Endothelial cell of umbilical vein (primary cell): Measurements from ENCODE around the gene UBE2E2.

ENCODE experiments used
- CTCF ChIP-seq, 2 donors: IDR thresholded peaks; 1 replicate in 1 of 2; 2 replicates in 1 of 2; pipeline ENCODE4 v1.5.1; 2011; ENCODE audit warnings: low read length in 2 of 2, mild to moderate bottlenecking in 2 of 2, moderate library complexity in 2 of 2, control low read depth in 1 of 2, inconsistent platforms in 1 of 2, low read depth in 1 of 2; ENCODE audit not compliant: insufficient read depth in 1 of 2; ENCODE audit errors: extremely low read depth in 1 of 2
- EZH2 ChIP-seq: IDR thresholded peaks from 2 replicates; pipeline ENCODE4 v1.6.1; 2012; ENCODE audit warnings: borderline replicate concordance, low read depth, mild to moderate bottlenecking, moderate library complexity, low read length, inconsistent platforms; ENCODE audit not compliant: severe bottlenecking
- FOS ChIP-seq: IDR thresholded peaks from 2 replicates; pipeline ENCODE4 v1.6.1; 2011; ENCODE audit warnings: mild to moderate bottlenecking, low read length, moderate library complexity, borderline replicate concordance; ENCODE audit not compliant: insufficient read depth
- GATA2 ChIP-seq: IDR thresholded peaks from 2 replicates; pipeline ENCODE4 v1.7.0; 2011; ENCODE audit warnings: low read depth, mild to moderate bottlenecking, moderate library complexity, mixed read lengths, low read length; ENCODE audit not compliant: insufficient read length, insufficient read depth
- JUN ChIP-seq: IDR thresholded peaks from 2 replicates; pipeline ENCODE4 v1.6.1; 2011; ENCODE audit warnings: borderline replicate concordance, low read depth; ENCODE audit not compliant: insufficient read length, insufficient read depth
- MAX ChIP-seq: IDR thresholded peaks from 2 replicates; pipeline ENCODE4 v1.6.1; 2011; ENCODE audit not compliant: insufficient read depth, insufficient read length
- MYC ChIP-seq: IDR thresholded peaks from one replicate; pipeline ENCODE4 v1.6.1; 2011; ENCODE audit warnings: mild to moderate bottlenecking, low read depth, low read length
- POLR2A ChIP-seq: IDR thresholded peaks from 2 replicates; pipeline ENCODE4 v1.6.1; 2012; ENCODE audit warnings: low read depth, mild to moderate bottlenecking, control low read depth, low read length
- POLR2AphosphoS5 ChIP-seq: IDR thresholded peaks from 2 replicates; pipeline ENCODE4 v1.6.1; 2012; ENCODE audit warnings: low read depth, mild to moderate bottlenecking, control low read depth, low read length, moderate library complexity; ENCODE audit not compliant: insufficient read depth

GRCh38 chr3:23262766-23263165 lies 59.6 kb downstream of the UBE2E2 start:
- TF ChIP-seq EZH2 (no peak), CTCF (IDR thresholded peaks at IDR 0.05; ENCODE audit: extremely low read depth in 1 of 2, insufficient read depth in 1 of 2, low read depth in 1 of 2, low read length in 2 of 2) (no peak), MAX (no peak), POLR2A (no peak), MYC (no peak), POLR2AphosphoS5 (no peak), GATA2 (no peak), FOS (no peak), JUN (no peak)
